ENCODE measurements around the gene GRIN2B.

GRIN2B gene

GRCh38 chr12:13956060-13956590 is 25.3 kb downstream of the GRIN2B start:
- no peak for DNase-seq

- DNase-seq: no peak
These were observed 29.3 kb downstream of the GRIN2B start for GRCh38 chr12:13952096-13952495.

- DNase-seq: no peak
These were observed 30.9 kb downstream of the GRIN2B start for GRCh38 chr12:13950502-13950901.

- DNase-seq: no peak
These were observed 32.8 kb downstream of the GRIN2B start for GRCh38 chr12:13948621-13949020.

GRCh38 chr12:13947276-13947946 is 34.0 kb downstream of the GRIN2B start:
- no peak for DNase-seq

GRCh38 chr12:13945641-13946040 is 35.8 kb downstream of the GRIN2B start:
- DNase-seq: no peak

GRCh38 chr12:13945236-13945635 is 36.2 kb downstream of the GRIN2B start:
- DNase-seq: no peak

- no peak for DNase-seq
These were observed 38.6 kb downstream of the GRIN2B start for GRCh38 chr12:13942826-13943225.

GRCh38 chr12:13941258-13942249 is 39.8 kb downstream of the GRIN2B start:
- DNase-seq: peak; percentile 29

GRCh38 chr12:13940335-13940865 is 41.0 kb downstream of the GRIN2B start:
- no peak for DNase-seq

GRCh38 chr12:13937735-13938134 is 43.7 kb downstream of the GRIN2B start:
- DNase-seq: no peak

- no peak for DNase-seq
These were observed 46.2 kb downstream of the GRIN2B start for GRCh38 chr12:13935169-13935568.

All from hematopoietic multipotent progenitor cell treated with erythropoietin and hydrocortisone succinate and interleukin-3 and kit ligand, for 8 days (in vitro differentiated cells).